Pancreas (tissue), 10 donors: ENCODE results near the gene KRT72. TPM values are rescaled to one million over a fixed set of nuclear protein-coding genes. Genes with fewer than 3 reads are reported as not detected.

Source experiments
- ATAC-seq, 4 donors: fragments of 200-7000 bp; cut with Tn5 transposase; one replicate each; pipeline versions ENCODE4 v1.8.0 to v1.9.1; 2020; ENCODE audit warnings: mild to moderate bottlenecking in 4 of 4, moderate library complexity in 4 of 4
- DNase-seq, 6 donors: peaks; one replicate each; pipeline ENCODE4 v3.0.0-alpha.2; 2020
- FAIRE-seq: peaks from 2 replicates; lab custom pipeline; 2012; peaks lifted over from hg19 to GRCh38; lab: Jason Lieb, UNC
- H3K27ac ChIP-seq, 4 donors: fragments of 200-600 bp; sonication (generic); 1 replicate in 3 of 4; 2 replicates in 1 of 4; pipeline versions ENCODE4 v1.5.0 to v1.8.0; 2020
- H3K27me3 ChIP-seq, 4 donors: fragments of 200-600 bp; one replicate each; pipeline ENCODE4 v1.8.0; 2021
- H3K36me3 ChIP-seq, 3 donors: fragments of 200-600 bp; sonication (generic) in 1 of 3; one replicate each; pipeline versions ENCODE4 v1.5.0 to v1.8.0; 2020 to 2021
- H3K4me1 ChIP-seq, 3 donors: fragments of 200-600 bp; one replicate each; pipeline ENCODE4 v1.8.0; 2021
- H3K4me3 ChIP-seq, 4 donors: fragments of 200-600 bp; sonication (generic) in 2 of 4; one replicate each; pipeline versions ENCODE4 v1.5.0 to v1.8.0; 2020 to 2021
- H3K9me3 ChIP-seq, 4 donors: fragments of 200-600 bp; one replicate each; pipeline ENCODE4 v1.8.0; 2021
- CTCF ChIP-seq, 4 donors: fragments of 200-600 bp; sonication (generic) in 3 of 4; IDR thresholded peaks; one replicate each; pipeline versions ENCODE4 v1.5.0 to v1.8.0; 2021; ENCODE audit warnings: antibody characterized with exemption in 4 of 4
- WGBS, 2 donors: extraction: QIAGEN DNeasy Blood & Tissue Kit; methylation state at CpG; one replicate each; pipeline ENCODE4 v1.1.7; 2013; 5-methylcytosine and 5-hydroxymethylcytosine counted together
- intact Hi-C, 3 donors: fragments of 100-400 bp; cut with DNase I; formaldehyde crosslinking; loops; one replicate each; pipeline versions ENCODE4 v1.11.1 to v1.14.2; 2022
- polyA plus RNA-seq, 2 donors: library from polyadenylated mRNA; stranded (reverse); fragments of 200-250 nt; gene quantifications; one replicate each; pipeline ENCODE4 v1.2.3, GENCODE V29; 2013
- total RNA-seq, 6 donors: library from RNA; stranded (reverse); fragmentation: NEBNext Ultra II Directional in 4 of 6; extraction: Animal tissue kit (Norgen Biotek cat#: 25700) in 4 of 6; gene quantifications; one replicate each; pipeline versions ENCODE4 v1.2.1 to v1.2.4, GENCODE V29; 2021 to 2023
- donor health status: healthy with polysubstance abuse.
- donor health status: DM: no; HTN: no; CAD: no; lungs with moderate emphysema.
- donor health status: DM: no; HTN: no; CAD: no.
- donor health status: control.
- donor health status: control.
- donor health status: Bipolar disorder and iron deficiency.
- donor health status: DM: yes; HTN: yes; CAD: no.
- donor health status: DM: no; HTN: no; CAD: no.
- donor health status: DM: no; HTN: no; CAD: no.
- donor health status: DM: yes; HTN: yes; CAD: no.

KRT72 gene
- total and polyA plus RNA-seq, 8 donors = 0.09 TPM; not detected in 7

GRCh38 chr12:52541709-52542108, 59.6 kb downstream of the KRT72 start:
- WGBS, 2 donors = 86 to 90% methylated on average over 5 of the region's 5 CpGs
- H3K4me3 ChIP-seq = no peak overlapping the region
- TF ChIP-seq CTCF (IDR thresholded peaks at IDR 0.05) = no peak
- no peak overlapping the region for H3K27ac ChIP-seq
- no peaks in the 10 kb centered on the region for H3K4me1 ChIP-seq
- H3K27me3 ChIP-seq = no peaks in the 10 kb centered on the region
- FAIRE-seq (no peak), DNase-seq (no peak), ATAC-seq (no peak)
- intact Hi-C loops = no loop called here
- H3K36me3 ChIP-seq = no peaks in the 10 kb centered on the region
- no peaks in the 10 kb centered on the region for H3K9me3 ChIP-seq

- H3K4me1 ChIP-seq = no peaks in the 10 kb centered on the region
- no peaks in the 10 kb centered on the region for H3K9me3 ChIP-seq
- 84 to 94% methylated on average over 7 of the region's 7 CpGs for WGBS, 2 donors
- DNase-seq = no peak
- no peaks in the 10 kb centered on the region for H3K27me3 ChIP-seq
- no peak for ATAC-seq
- no peak overlapping the region for H3K27ac ChIP-seq
- H3K4me3 ChIP-seq = no peak overlapping the region
- no peak for FAIRE-seq
- no peak for TF ChIP-seq CTCF (IDR thresholded peaks at IDR 0.05)
- intact Hi-C loops = no loop called here
- no peaks in the 10 kb centered on the region for H3K36me3 ChIP-seq
Observed at GRCh38 chr12:52540531-52540930, 60.7 kb downstream of the KRT72 start.

GRCh38 chr12:52539821-52540173, 61.5 kb downstream of the KRT72 start:
- H3K36me3 ChIP-seq = no peaks in the 10 kb centered on the region
- no peaks in the 10 kb centered on the region for H3K27me3 ChIP-seq
- H3K27ac ChIP-seq = no peak overlapping the region
- DNase-seq = no peak
- H3K4me3 ChIP-seq = no peak overlapping the region
- H3K4me1 ChIP-seq = no peaks in the 10 kb centered on the region
- no peak for TF ChIP-seq CTCF (IDR thresholded peaks at IDR 0.05)
- no peak for FAIRE-seq
- ATAC-seq = no peak
- intact Hi-C loops = no loop called here
- WGBS, 2 donors = 88 to 89% methylated on average over 3 of the region's 3 CpGs
- H3K9me3 ChIP-seq = no peaks in the 10 kb centered on the region

GRCh38 chr12:52539083-52539820, 62.0 kb downstream of the KRT72 start:
- no peak overlapping the region for H3K4me3 ChIP-seq
- intact Hi-C loops = no loop called here
- DNase-seq = no peak
- no peak for ATAC-seq
- 56 to 61% methylated on average over 5 of the region's 5 CpGs for WGBS, 2 donors
- no peak for TF ChIP-seq CTCF (IDR thresholded peaks at IDR 0.05)
- no peaks in the 10 kb centered on the region for H3K4me1 ChIP-seq
- FAIRE-seq = no peak
- H3K27ac ChIP-seq = no peak overlapping the region
- no peaks in the 10 kb centered on the region for H3K27me3 ChIP-seq
- no peaks in the 10 kb centered on the region for H3K36me3 ChIP-seq
- no peaks in the 10 kb centered on the region for H3K9me3 ChIP-seq

GRCh38 chr12:52537101-52537500, 64.2 kb downstream of the KRT72 start:
- no peak for TF ChIP-seq CTCF (IDR thresholded peaks at IDR 0.05)
- FAIRE-seq = no peak

More at GRCh38 chr12:52537101-52537500, 64.2 kb downstream of the KRT72 start:
- intact Hi-C loops = no loop called here
- 53 to 67% methylated on average over 3 of the region's 3 CpGs for whole genome bisulfite sequencing, 2 donors
- no peak overlapping the region for H3K4me3 ChIP-seq
- no peak overlapping the region for H3K27ac ChIP-seq
- H3K27me3 ChIP-seq = no peaks in the 10 kb centered on the region
- H3K36me3 ChIP-seq = no peaks in the 10 kb centered on the region
- H3K4me1 ChIP-seq = no peaks in the 10 kb centered on the region
- no peak for DNase-seq
- H3K9me3 ChIP-seq = no peaks in the 10 kb centered on the region
- no peak for ATAC-seq
